K562 (cell line): ENCODE results near the gene TTC31. TPM values are rescaled to one million over a fixed set of nuclear protein-coding genes. Genes with fewer than 3 reads are reported as not detected.

Experiments used
- ARID4B ChIP-seq: sonication (generic); formaldehyde crosslinking; IDR thresholded peaks from 2 replicates; pipeline ENCODE4 v1.8.0; 2022; ENCODE audit warnings: mild to moderate bottlenecking, missing genetic modification reagents
- BRF1 ChIP-seq: IDR thresholded peaks from 3 replicates; pipeline ENCODE4 v1.6.1; 2011; ENCODE audit warnings: borderline replicate concordance, mild to moderate bottlenecking; ENCODE audit not compliant: insufficient read length; ENCODE audit errors: extremely low read depth
- C11orf30 ChIP-seq: fragments of 450-650 bp; IDR thresholded peaks from 2 replicates; pipeline ENCODE4 v1.6.1; 2016; ENCODE audit warnings: low read depth, mild to moderate bottlenecking
- CTCF ChIP-seq, 3 experiments: IDR thresholded peaks in 2 of 3; conservative IDR thresholded peaks in 1 of 3; 2 replicates each; pipeline ENCODE4 v1.5.1; 2011 to 2012; ENCODE audit warnings: low read length in 3 of 3, mild to moderate bottlenecking in 3 of 3, control low read depth in 2 of 3, improper control_type of control experiment in 1 of 3, inconsistent platforms in 1 of 3, low read depth in 1 of 3, mixed read lengths in 1 of 3, moderate library complexity in 1 of 3; ENCODE audit not compliant: insufficient read depth in 2 of 3
- EGR1 ChIP-seq: fragments of 450-650 bp; conservative IDR thresholded peaks from 2 replicates; pipeline ENCODE4 v1.6.1; 2017; ENCODE audit warnings: mild to moderate bottlenecking
- EHMT2 ChIP-seq: fragments of 450-650 bp; IDR thresholded peaks from 2 replicates; pipeline ENCODE4 v1.6.1; 2018; ENCODE audit warnings: antibody characterized with exemption
- ELF1 ChIP-seq: fragments of 200-800 bp; sonication (Bioruptor generic); IDR thresholded peaks from 2 replicates; pipeline ENCODE4 v1.6.1; 2016; ENCODE audit warnings: missing genetic modification characterization, missing compliant biosample characterization
- ERF ChIP-seq: fragments of 450-650 bp; formaldehyde crosslinking; IDR thresholded peaks from 2 replicates; pipeline ENCODE4 v1.4.0; 2020; ENCODE audit warnings: mild to moderate bottlenecking, mixed read lengths
- IRF1 ChIP-seq: sonication (generic); formaldehyde crosslinking; IDR thresholded peaks from 2 replicates; pipeline ENCODE4 v1.8.0; 2022; ENCODE audit warnings: missing genetic modification reagents, mild to moderate bottlenecking, borderline replicate concordance
- KDM2B ChIP-seq: fragments of 250-450 bp; sonication (Bioruptor Pico); IDR thresholded peaks from 2 replicates; pipeline ENCODE4 v1.8.0; 2021; ENCODE audit warnings: mild to moderate bottlenecking, moderate library complexity
- KHSRP ChIP-seq: fragments of 450-650 bp; IDR thresholded peaks from 2 replicates; pipeline ENCODE4 v1.6.1; 2017
- KLF13 ChIP-seq: fragments of 450-650 bp; IDR thresholded peaks from 2 replicates; pipeline ENCODE4 v1.6.1; 2016; ENCODE audit warnings: missing genetic modification characterization, low read depth, mild to moderate bottlenecking, missing compliant biosample characterization, moderate library complexity, borderline replicate concordance
- L3MBTL2 ChIP-seq: fragments of 450-650 bp; IDR thresholded peaks from 2 replicates; pipeline ENCODE4 v1.6.1; 2016; ENCODE audit warnings: mild to moderate bottlenecking, moderate library complexity
- MEIS2 ChIP-seq: fragments of 450-650 bp; IDR thresholded peaks from 2 replicates; pipeline ENCODE4 v1.6.1; 2014; ENCODE audit warnings: mild to moderate bottlenecking; ENCODE audit not compliant: partially characterized antibody
- NBN ChIP-seq: fragments of 450-650 bp; IDR thresholded peaks from 2 replicates; pipeline ENCODE4 v1.6.1; 2016; ENCODE audit warnings: low read depth, mild to moderate bottlenecking
- ZBED1 ChIP-seq: IDR thresholded peaks from 2 replicates; pipeline ENCODE4 v1.6.1; 2014
- ZBTB33 ChIP-seq: sonication (generic); formaldehyde crosslinking; IDR thresholded peaks from 2 replicates; pipeline ENCODE4 v1.8.1; 2023; ENCODE audit warnings: mild to moderate bottlenecking, missing genetic modification reagents
- ZNF217 ChIP-seq: sonication (generic); formaldehyde crosslinking; IDR thresholded peaks from 2 replicates; pipeline ENCODE4 v1.8.0; 2022; ENCODE audit warnings: mild to moderate bottlenecking, missing genetic modification reagents
- ZNF274 ChIP-seq: IDR thresholded peaks from 2 replicates; pipeline ENCODE4 v1.6.1; 2011; ENCODE audit warnings: low read depth, mild to moderate bottlenecking, low read length, moderate library complexity, borderline replicate concordance
- polyA plus RNA-seq, 8 experiments: library from polyadenylated mRNA; depleted of rRNA in 4 of 8; stranded (reverse) in 5 of 8; unstranded in 3 of 8; fragments of >200 nt; fragmentation: Nextera tagmentation in 2 of 8; fragmentation: Illumina TruSeq in 1 of 8; extraction: Ambion mirVana in 2 of 8; extraction: Trizol in 1 of 8; gene quantifications; 2 replicates each; pipeline versions ENCODE4 v1.2.1 to v1.2.3, GENCODE V29; 2011 to 2014; ENCODE audit warnings: inconsistent platforms in 1 of 8, missing spikeins in 1 of 8
- total RNA-seq, 7 experiments: library from RNA; depleted of rRNA in 6 of 7; stranded (reverse); fragments of >200 nt in 6 of 7; fragmentation: Illumina TruSeq in 2 of 7; extraction: Trizol in 2 of 7; gene quantifications; 2 replicates each; pipeline versions ENCODE4 v1.2.1 to v1.2.3, GENCODE V29; 2011 to 2021; ENCODE audit warnings: low replicate concordance in 1 of 7

Gene TTC31
- total and polyA plus RNA-seq, 9 of the 15 experiments (the other 6 are each of a cell fraction or from before 2014, with no cell fraction given), result 4.7 to 30.5 (median 15.9) TPM

- TF ChIP-seq CTCF (IDR thresholded peaks at IDR 0.05 in 2 of 3, conservative IDR thresholded peaks at IDR 0.05 in 1 of 3; ENCODE audit: insufficient read depth in 2 of 3, low read depth in 1 of 3, low read length in 3 of 3) (peak in 1 of 3 experiments; percentile 11; a peak in 2 of 6 replicates), MEIS2 (peak; percentile 72), ERF (CRISPR knock-in tag) (peak; percentile 75; the same call in 1 of the 2 replicates), BRF1 (no peak), KDM2B (CRISPR knock-in tag) (no peak), EGR1 (0 out of 2 replicates have a peak, but pooled peaks have one; percentile 8), C11orf30 (peak; percentile 98), NBN (peak; percentile 57; the same call in 1 of the 2 replicates), ZBED1 (peak; percentile 90), ARID4B (CRISPR knock-in tag) (peak; percentile 92), ELF1 (tag) (peak; percentile 89), ZNF274 (no peak), ZNF217 (CRISPR knock-in tag) (no peak), ZBTB33 (CRISPR knock-in tag) (0 out of 2 replicates have a peak, but pooled peaks have one; percentile 37), KHSRP (no peak), L3MBTL2 (peak; percentile 77), IRF1 (CRISPR knock-in tag) (no peak), EHMT2 (peak; percentile 71; the same call in 1 of the 2 replicates), KLF13 (tag) (peak; percentile 38)
Observed at GRCh38 chr2:74472086-74472944, 10.6 kb upstream of the TTC31 start, which contains the start of gene MRPL53 (continued).
